Stimulated activated CD8-positive, alpha-beta memory T cell treated with anti-CD3 and anti-CD28 coated beads, Interleukin-15, amount 100 ng/mL, for 24 hours (primary cell): Measurements from ENCODE around the gene KLHL29.

Experiments
- DNase-seq: peaks from one replicate; pipeline ENCODE4 v3.0.0-alpha.2; 2020; ENCODE audit warnings: low read depth

Gene KLHL29

GRCh38 chr2:23399674-23400261 lies 14.8 kb downstream of the KLHL29 start:
- no peak for DNase-seq

GRCh38 chr2:23400703-23401102 lies 15.7 kb downstream of the KLHL29 start:
- DNase-seq, result no peak

- no peak for DNase-seq
These were observed 16.6 kb downstream of the KLHL29 start for GRCh38 chr2:23401427-23402204.

DNA sequence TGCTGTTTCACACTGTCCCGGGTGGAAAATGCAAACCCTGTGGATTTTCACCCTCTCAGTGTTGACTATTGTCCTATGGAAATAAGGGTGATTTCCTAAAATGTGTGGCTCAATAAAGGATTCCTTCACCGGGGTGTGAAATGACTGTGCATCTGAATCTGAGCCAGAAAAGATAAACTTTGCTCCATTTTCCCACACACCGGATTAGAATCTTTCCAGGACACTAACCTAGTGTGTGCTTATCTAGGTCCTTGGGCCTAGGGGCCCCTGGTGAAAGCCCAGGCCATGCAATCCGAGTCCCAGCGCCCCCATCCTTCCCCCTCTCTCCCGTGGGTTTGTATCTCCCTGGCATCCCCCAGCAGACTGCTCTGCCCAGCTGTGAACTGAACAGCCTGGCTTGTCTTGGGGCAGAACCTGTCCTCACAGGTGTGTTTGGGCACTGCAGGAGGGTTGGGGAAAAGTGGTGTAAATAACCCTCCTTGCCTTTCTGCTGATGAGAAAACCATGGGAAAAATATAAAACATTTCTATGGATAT lies 17.3 kb downstream of the KLHL29 start:
- DNase-seq, result no peak

DNA sequence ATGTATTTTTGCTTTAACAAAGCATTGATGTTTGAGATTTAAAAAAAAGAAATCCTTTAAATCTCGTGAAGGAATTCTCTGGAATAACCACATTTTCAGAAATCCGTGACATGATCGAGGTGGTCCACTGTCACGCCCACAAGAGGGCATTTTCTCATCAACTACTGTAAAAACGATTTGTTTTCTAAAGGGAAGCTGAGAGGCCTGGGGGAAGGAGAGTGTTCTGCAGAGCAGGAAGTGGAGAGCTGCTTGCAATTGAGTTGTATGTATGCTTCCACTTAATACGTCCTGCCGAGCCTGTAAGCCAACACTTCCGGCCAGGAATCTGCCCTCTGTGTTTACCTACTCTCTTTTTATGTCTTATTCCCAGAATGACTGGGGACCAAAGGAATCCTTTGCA lies 19.4 kb downstream of the KLHL29 start:
- DNase-seq, result no peak

DNA sequence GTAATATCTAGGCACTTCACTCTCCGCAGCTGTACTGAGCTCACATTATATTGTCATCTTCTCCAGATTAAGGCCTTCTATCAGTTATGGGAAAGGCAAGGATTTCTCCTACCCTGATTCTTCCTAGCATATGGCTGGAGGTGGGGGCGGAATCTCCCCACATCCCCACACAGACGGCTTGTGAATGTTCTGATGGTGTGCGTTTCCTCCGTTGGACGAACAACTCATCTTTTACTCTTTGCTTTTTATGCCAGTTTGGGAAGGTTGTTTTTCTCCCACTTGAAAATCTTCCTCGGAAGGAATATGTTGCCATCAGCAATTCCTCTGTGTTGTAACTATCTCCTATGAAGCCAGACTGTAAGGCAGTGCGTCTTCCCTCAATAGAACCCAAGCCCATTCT lies 24.3 kb downstream of the KLHL29 start:
- no peak for DNase-seq

DNA sequence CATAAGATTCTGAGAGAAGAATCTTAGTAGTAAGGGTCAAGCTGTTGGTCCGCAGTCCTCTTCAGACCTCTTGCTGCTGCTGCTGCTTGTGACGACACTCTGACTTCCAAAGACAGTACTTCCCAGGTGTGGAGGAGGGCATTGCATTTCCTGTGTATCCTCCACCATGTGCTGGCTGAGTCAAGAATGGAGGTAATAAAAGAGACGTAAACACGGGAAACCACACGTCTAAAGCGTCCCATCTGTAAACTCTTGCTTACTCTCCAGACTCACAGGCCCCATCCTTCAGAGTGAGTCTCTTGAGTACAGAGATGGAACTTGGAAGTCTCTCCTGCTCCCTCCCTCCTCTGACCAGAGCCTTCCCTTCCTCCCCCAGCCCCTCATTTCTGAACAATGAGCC lies 25.6 kb downstream of the KLHL29 start:
- DNase-seq, result no peak

- DNase-seq, result no peak
These were observed 26.9 kb downstream of the KLHL29 start for GRCh38 chr2:23411752-23412431.

DNA sequence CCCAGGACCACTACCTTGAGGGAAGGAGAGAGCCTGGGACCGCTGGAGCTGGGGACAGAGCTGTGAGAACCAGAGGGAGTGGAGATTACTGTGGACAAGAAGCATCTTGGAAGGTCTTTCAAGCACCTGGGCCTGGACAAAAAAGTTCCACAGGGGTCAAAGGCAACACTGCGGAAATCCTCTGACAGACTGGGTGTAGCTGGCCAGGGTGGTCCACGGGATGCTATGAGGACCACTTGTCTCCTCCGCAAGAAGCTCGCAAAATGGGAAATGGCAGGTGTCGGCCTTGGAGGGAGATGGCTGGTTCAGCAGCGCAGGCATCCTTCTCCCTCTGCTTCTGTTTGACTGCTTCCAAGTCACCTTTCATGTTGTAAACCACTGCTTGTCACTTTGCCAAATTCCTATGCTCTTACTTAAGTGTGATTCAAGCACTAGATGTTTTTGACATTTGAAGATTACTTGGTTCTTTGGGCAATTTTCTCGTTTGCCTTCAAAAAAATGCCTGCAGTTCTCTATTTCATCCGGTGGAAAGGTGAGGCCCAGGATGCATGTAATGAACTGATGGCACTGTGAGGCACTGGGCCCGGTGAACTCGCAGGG lies 27.7 kb downstream of the KLHL29 start:
- DNase-seq, result no peak

- DNase-seq, result no peak
These were observed 28.7 kb downstream of the KLHL29 start for GRCh38 chr2:23413641-23414040.

DNA sequence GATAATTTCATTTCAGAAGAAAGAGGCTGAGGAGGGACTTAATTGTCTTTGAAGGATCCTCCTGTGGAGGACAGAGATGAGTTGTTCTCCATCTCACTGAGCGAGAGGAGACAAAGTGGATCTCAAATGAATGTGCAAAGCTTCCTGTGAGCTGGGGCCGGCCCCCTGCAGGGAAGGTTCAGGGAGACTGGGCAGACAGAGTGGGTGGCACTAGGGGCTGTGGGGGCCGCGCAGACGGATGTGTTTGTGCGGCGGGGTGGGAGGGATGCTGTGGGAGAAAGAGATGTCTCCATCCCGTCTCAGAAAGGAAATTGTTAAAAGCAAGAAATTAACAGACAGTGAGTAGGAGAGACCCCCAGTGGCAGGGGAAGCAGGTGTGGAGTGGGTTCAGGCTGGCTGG lies 29.1 kb downstream of the KLHL29 start:
- no peak for DNase-seq

DNA sequence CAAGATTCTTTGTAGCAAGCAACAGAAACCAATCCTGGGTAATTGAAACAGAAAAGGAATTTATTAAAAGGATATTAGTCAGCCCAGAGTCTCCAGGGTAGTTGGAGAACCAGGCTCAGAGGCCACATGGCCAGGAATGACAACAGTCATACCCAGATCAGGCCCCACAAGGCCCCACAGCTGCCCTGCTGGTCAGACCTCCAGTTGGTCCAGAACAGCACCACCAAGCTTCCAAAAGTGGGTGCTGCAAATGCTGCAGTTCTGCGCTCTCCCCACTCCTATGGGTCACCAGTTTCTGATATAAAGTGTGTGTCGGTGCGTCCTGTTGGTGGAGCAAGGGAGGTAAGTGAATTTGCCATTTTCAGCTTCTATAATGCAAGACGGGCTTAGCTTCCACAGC lies 29.9 kb downstream of the KLHL29 start:
- no peak for DNase-seq

DNA sequence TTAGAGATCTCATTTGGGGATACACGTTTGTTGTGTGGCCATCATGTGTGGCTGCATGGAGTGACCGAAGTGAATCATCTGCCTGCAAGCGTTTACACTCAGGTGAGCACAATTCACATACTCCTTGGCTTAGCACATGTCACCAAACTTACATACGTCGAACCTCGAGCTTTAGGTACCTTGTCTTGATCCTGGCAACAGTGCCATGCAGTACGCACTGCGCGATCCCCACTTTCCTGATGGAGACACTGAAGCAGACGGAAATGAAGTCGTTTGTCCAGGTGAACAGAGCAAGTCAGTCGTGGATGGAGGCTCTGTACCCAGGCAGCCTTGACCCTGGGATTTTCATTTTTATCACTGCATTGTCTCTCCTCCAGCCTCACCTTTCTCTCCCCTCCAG lies 32.3 kb downstream of the KLHL29 start:
- no peak for DNase-seq

DNA sequence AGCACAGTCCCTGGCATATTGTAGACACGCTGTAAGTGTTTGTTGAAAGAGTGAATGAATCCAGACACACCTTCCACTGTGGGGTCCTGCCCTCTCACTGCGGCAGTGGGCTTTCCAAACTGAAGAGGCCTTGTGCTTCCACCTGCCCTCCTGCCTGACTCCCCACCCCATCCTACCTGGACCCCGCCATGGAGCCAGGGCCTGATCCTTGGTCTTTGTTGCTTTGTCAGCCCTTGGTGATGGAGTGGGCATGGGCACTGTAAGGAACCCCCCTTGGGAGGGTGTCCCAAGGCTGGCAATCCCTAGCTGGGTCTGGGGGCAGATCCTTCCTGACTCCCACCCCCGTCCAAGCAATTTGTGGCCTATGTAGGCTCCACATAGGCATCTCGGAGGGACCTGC lies 33.1 kb downstream of the KLHL29 start:
- no peak for DNase-seq

DNA sequence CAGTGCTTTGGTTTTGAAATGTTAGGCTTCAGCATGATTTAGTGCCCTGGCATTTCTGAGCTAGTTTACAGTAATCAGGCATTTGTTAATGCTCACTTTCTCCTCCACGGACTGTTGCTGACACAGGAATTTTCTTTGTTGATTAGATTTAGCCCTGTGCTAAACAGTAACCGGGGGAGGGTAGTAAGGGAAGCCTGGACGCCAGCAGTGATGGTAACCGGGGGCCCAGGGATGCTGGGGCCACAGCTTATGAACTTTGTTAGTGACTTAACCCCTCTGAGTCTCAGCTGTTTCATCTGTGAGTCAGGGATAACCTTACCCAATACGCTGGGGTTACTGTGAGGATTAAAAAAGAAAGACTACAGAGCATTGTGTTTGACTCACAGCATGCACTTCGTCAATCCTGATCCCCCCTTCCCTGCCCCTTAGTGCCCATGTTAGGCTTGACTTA lies 33.5 kb downstream of the KLHL29 start:
- no peak for DNase-seq

DNA sequence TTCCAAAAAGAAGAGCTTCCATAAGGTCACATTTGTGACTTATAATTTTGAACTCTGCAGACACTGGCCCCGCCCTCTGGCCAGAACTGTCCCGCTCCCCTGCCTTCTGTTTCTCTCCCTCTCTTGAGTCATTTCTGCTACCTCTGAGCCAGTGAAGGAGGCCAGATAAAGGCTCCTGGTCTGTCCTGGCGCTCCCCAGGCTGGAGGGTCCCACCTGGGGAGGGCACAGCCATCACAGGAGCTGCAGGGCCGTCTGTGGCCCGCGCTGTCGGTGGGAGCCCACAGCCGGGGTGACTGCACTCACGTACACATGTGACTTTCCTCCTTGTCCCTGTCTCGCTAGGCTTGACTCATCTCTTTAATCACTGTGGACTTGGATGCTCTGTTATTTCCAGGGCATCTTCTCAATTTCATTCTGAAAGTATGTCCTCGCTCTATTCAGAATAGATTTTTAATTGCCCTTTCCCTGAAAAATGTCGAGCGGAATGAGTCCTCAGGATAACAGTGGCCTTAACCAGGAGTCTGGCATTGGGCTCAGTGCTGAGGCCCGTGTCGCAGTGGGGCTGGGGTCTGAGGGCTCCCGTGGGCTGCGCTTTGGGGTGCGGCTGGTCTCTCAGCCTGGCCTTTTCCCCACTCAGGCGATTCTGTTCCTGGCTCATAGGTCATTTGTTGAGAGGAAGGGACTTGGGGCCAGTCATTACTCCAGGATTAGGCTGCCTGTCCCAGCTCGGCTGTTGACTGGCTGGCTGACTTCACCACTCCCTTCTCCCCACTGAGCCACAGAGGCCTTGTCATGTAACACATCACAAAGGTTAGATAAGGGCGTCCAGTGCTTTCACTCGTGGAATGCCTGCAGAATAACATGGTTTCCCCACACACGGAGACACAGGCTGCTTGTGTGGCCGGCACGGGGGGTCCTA lies 34.5 kb downstream of the KLHL29 start:
- no peak for DNase-seq

- DNase-seq, result no peak
These were observed 35.3 kb downstream of the KLHL29 start for GRCh38 chr2:23420091-23420839.

GRCh38 chr2:23420840-23421476 lies 36.0 kb downstream of the KLHL29 start:
- no peak for DNase-seq

- DNase-seq, result no peak
These were observed 37.4 kb downstream of the KLHL29 start for GRCh38 chr2:23422089-23423061.
